GM21723 (cell line): ENCODE measurements around the gene CHN2.

Experiments
- ATAC-seq: cut with Tn5 transposase; IDR thresholded peaks from one replicate; pipeline ENCODE4 v1.9.1; 2021; ENCODE audit warnings: mild to moderate bottlenecking, moderate library complexity; ENCODE audit not compliant: unreplicated experiment

CHN2 gene

GRCh38 chr7:29302666-29303395 is 108.3 kb downstream of the CHN2 start:
- no peak for ATAC-seq

DNA sequence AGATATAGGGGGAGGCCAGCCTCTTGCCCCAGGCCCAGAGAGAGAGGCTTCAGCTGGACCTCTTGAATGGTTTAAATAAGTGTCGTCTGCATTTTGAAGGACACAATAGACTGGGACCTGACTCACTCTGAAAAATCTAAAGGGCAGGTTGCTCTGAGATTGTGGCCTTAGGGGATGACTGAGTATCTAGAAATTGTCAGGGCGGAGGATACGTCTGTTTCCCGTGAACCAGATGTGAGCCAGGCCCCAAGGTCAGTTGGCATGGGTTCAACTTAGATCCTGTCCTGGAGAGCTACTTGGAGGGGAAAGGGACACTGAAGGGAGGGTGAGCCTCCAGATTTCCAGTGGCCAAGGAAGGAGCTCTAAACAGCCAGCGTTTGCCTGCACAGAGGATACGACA is 110.2 kb downstream of the CHN2 start:
- no peak for ATAC-seq

GRCh38 chr7:29306319-29306991 is 111.9 kb downstream of the CHN2 start:
- no peak for ATAC-seq

GRCh38 chr7:29308424-29308823 is 113.8 kb downstream of the CHN2 start:
- no peak for ATAC-seq

DNA sequence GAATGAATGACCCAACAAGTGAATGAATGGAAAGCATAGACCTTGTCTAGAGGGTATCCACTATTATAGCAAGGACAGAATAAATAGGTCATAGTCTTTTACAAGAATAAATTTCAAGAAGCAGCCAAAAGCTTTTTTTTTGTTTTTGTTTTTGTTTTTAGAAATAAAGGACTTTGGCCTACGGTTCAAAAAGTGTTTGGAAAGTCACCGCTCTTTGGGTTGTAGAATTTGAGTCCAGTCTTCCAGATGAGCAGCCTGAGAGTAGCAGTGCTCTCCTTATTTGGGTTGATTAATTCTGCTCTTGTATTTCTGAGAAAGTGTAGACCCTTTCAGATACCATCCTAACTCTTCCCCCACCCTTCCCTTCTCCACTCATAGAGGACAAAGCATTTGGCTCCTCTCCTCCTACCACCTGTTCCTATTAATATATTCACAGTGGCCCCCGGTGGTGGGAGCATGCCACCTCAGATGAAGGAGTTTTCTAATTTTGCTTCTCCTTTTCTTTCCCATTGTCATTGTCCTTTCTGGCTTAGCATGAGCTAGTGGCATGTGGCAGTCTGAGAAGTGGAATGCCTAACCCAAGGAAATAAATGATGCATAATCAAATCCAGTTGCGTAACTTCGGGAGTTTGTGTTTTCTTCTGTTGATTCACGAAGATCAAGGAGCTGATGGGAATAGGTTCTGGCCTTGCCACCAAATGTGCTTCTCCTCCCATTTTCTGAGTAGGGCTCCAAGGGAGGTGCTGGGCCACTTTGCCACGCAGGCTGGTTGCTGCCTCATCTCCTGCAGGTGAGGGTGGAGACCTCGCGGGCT is 114.7 kb downstream of the CHN2 start:
- no peak for ATAC-seq

- ATAC-seq: no peak
These were observed 116.0 kb downstream of the CHN2 start for GRCh38 chr7:29310625-29311024.

- no peak for ATAC-seq
These were observed 116.7 kb downstream of the CHN2 start for GRCh38 chr7:29311314-29311713.

DNA sequence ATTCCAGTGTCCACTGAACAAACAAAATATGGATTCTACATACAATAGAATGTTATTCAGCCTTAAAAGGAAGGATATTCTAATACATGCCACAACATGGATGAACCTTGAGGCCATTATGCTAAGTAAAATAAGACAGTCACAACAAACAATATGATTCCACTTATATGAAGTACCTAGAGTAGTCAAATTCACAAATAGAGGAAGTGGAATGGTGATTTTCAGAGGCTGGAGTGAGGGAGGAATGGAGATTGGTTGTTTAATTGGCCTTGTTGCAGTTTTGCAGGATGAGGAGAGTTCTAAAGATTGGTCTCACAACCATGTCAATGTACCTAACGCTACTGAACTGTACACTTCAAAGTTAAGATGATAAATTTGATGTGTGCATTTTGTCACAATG is 119.6 kb downstream of the CHN2 start:
- no peak for ATAC-seq

GRCh38 chr7:29315122-29315891 is 120.7 kb downstream of the CHN2 start:
- no peak for ATAC-seq

- no peak for ATAC-seq
These were observed 121.3 kb downstream of the CHN2 start for GRCh38 chr7:29315892-29316270.

GRCh38 chr7:29316926-29317325 is 122.4 kb downstream of the CHN2 start:
- no peak for ATAC-seq

DNA sequence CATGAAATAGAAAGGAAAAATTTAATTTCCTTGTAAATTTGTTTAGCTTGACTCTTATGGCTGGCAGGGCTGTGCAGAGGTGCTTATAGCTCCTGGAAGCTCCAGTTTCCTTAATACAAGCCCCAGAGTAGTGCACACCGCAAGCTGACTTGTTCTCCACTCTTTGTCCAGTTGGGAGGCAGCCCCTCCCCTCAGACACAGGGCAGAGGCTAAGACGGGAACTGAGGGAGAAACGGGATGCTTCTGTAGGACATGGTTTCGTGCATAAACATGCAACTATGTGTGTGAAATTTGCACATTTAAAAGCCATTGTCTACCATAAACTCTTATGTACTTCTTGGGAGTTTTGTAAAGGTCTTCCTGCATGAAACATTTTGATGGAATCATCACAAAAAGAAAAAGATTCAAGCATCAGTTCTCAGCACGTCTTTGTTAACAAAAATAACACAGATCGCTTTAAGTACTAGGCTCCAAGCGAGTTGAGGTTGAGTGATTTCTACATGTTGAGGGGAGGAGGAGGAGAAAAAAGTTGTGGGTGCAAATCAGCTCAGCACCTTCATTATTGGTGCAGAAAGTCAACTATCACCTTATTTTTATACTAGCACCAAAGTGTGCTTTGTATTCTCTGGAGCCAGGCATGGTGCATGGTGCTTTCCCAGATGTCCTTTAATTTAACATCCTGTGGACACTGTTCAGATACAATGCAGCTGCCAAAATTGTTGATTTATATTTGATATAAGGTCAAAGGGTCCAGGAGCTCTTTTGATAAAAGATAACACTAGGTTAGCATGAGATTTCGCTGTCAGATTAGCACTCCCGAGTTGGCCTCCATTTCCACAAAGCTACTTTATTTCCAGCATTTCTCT is 124.5 kb downstream of the CHN2 start:
- ATAC-seq: no peak

- ATAC-seq: peak; percentile 47
These were observed 125.3 kb downstream of the CHN2 start for GRCh38 chr7:29319719-29320521.

GRCh38 chr7:29320577-29320976 is 126.0 kb downstream of the CHN2 start:
- no peak for ATAC-seq

- no peak for ATAC-seq
These were observed 127.6 kb downstream of the CHN2 start for GRCh38 chr7:29322023-29322712.

DNA sequence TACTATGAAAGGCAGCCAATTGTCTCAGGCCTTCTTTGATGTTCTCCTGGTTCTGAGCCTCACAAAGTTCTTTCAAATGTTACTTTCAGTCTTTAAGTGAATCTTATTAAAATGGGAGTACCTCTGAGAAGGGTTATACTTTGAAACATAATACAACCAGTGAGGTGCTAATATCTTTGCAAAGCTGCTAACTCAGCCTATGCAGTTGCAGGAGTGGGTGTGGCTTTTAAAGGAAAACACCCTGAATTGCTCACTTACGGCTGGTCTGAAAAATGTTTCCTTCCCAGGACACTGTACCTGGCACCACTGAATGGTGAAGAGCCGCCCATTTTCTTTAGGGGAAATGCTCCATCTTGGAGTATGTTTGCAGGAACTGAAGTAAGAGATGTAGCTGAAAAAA is 130.9 kb downstream of the CHN2 start:
- ATAC-seq: no peak

DNA sequence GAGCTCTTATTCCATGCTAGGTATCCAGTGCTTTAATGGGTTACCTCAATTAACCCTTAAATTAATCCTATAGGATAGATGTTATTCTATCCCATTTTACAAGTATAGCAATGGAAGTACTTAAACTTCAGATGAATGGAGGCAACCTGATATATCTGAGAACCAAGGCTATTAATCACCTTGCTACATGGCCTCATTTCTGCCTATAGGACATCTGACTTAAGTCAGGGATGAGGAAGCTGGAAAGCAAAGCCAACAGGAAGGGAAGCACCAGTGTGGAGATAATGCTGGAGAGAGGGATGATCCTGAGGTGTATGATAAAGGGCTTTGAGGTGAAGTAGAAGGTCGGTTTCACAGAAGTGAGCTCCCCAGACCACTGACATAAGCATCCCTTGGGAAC is 132.3 kb downstream of the CHN2 start:
- no peak for ATAC-seq

GRCh38 chr7:29327455-29327854 is 132.9 kb downstream of the CHN2 start:
- ATAC-seq: no peak

DNA sequence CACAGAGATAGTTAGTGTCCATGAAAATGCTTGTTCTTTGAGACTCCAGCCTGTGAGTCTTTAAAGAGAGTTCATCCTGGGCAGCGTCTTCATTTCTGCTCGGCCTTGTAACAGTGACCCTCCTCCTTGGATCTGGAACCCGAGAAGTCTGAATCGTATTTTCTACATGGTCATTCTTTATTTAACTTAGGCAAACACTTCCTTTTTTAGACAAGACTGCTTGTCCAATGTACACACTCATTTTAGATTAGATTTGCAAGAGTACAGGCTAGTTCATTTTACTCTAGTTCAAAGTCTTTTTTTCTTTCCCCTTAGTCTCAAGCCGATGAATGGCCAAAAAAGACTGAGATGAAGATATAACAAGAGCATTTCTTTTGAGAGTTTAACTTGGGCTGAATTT is 133.5 kb downstream of the CHN2 start:
- ATAC-seq: no peak
